Trophoblast cell (in vitro differentiated cells and primary cell): ENCODE measurements around the gene AQP6.

Experiments
- DNase-seq, 2 donors: peaks; one replicate each; pipeline ENCODE4 v3.0.0-alpha.2; 2016
- H2AFZ ChIP-seq: 2 replicates; pipeline ENCODE4 v1.6.1; 2013; ENCODE audit warnings: low read length, moderate library complexity, mild to moderate bottlenecking; ENCODE audit not compliant: insufficient read depth, poor library complexity
- H2AK5ac ChIP-seq: 2 replicates; pipeline ENCODE4 v1.6.1; 2013; ENCODE audit warnings: mild to moderate bottlenecking, low read length
- H2BK120ac ChIP-seq: 2 replicates; pipeline ENCODE4 v1.6.1; 2013; ENCODE audit warnings: low read length, mild to moderate bottlenecking, moderate library complexity; ENCODE audit not compliant: insufficient read depth, poor library complexity
- H2BK12ac ChIP-seq: 2 replicates; pipeline ENCODE4 v1.6.1; 2013; ENCODE audit warnings: mild to moderate bottlenecking, low read length, moderate library complexity
- H2BK5ac ChIP-seq: 2 replicates; pipeline ENCODE4 v1.6.1; 2013; ENCODE audit warnings: low read length, low read depth, moderate library complexity, mild to moderate bottlenecking; ENCODE audit not compliant: poor library complexity
- H3K14ac ChIP-seq: 2 replicates; pipeline ENCODE4 v1.6.1; 2013; ENCODE audit warnings: mild to moderate bottlenecking, low read length
- H3K18ac ChIP-seq: 2 replicates; pipeline ENCODE4 v1.6.1; 2013; ENCODE audit warnings: mild to moderate bottlenecking, low read length
- H3K23ac ChIP-seq: 2 replicates; pipeline ENCODE4 v1.6.1; 2013; ENCODE audit warnings: low read length
- H3K27ac ChIP-seq: 2 replicates; pipeline ENCODE4 v1.5.1; 2013; ENCODE audit warnings: low read depth, mild to moderate bottlenecking, inconsistent platforms, low read length, moderate library complexity
- H3K27me3 ChIP-seq: 2 replicates; pipeline ENCODE4 v1.6.1; 2013; ENCODE audit warnings: inconsistent platforms, mild to moderate bottlenecking, low read length, moderate library complexity; ENCODE audit not compliant: insufficient read depth
- H3K36me3 ChIP-seq, 2 experiments: 1 replicate in 1 of 2; 2 replicates in 1 of 2; pipeline ENCODE4 v1.6.1; 2013; ENCODE audit warnings: low read length in 2 of 2, mild to moderate bottlenecking in 2 of 2, moderate library complexity in 1 of 2; ENCODE audit not compliant: insufficient read depth in 2 of 2, control insufficient read depth in 1 of 2
- H3K4ac ChIP-seq: 2 replicates; pipeline ENCODE4 v1.6.1; 2013; ENCODE audit warnings: low read depth, mild to moderate bottlenecking, low read length, moderate library complexity
- H3K4me1 ChIP-seq, 2 experiments: 1 replicate in 1 of 2; 2 replicates in 1 of 2; pipeline ENCODE4 v1.6.1; 2013; ENCODE audit warnings: low read length in 2 of 2, mild to moderate bottlenecking in 2 of 2, moderate library complexity in 1 of 2; ENCODE audit not compliant: insufficient read depth in 2 of 2, control insufficient read depth in 1 of 2
- H3K4me2 ChIP-seq: 2 replicates; pipeline ENCODE4 v1.6.1; 2013; ENCODE audit warnings: inconsistent platforms, mild to moderate bottlenecking, low read length, moderate library complexity
- H3K4me3 ChIP-seq: 2 replicates; pipeline ENCODE4 v1.5.1; 2013; ENCODE audit warnings: mild to moderate bottlenecking, low read depth, low read length, inconsistent platforms
- H3K79me1 ChIP-seq: one replicate; pipeline ENCODE4 v1.6.1; 2013; ENCODE audit warnings: low read length
- H3K79me2 ChIP-seq: 2 replicates; pipeline ENCODE4 v1.6.1; 2013; ENCODE audit warnings: low read length, mild to moderate bottlenecking; ENCODE audit not compliant: control insufficient read depth, insufficient read depth, poor library complexity
- H3K9ac ChIP-seq: 2 replicates; pipeline ENCODE4 v1.6.1; 2013; ENCODE audit warnings: mild to moderate bottlenecking, low read length
- H3K9me3 ChIP-seq: 2 replicates; pipeline ENCODE4 v1.6.1; 2013; ENCODE audit warnings: low read depth, mild to moderate bottlenecking, control low read depth, inconsistent platforms, low read length; ENCODE audit not compliant: insufficient read depth
- H4K12ac ChIP-seq: 2 replicates; pipeline ENCODE4 v1.6.1; 2013; ENCODE audit warnings: low read depth, mild to moderate bottlenecking, low read length, moderate library complexity
- H4K8ac ChIP-seq: 2 replicates; pipeline ENCODE4 v1.6.1; 2013; ENCODE audit warnings: low read depth, mild to moderate bottlenecking, low read length, moderate library complexity
- H4K91ac ChIP-seq: one replicate; pipeline ENCODE4 v1.6.1; 2013; ENCODE audit warnings: low read depth, mild to moderate bottlenecking, low read length, moderate library complexity
- WGBS: extraction: QIAGEN DNeasy Blood & Tissue Kit; methylation state at CpG from one replicate; pipeline ENCODE4 v1.1.7; 2013; ENCODE audit warnings: missing lambda C conversion rate; ENCODE audit not compliant: insufficient read length, insufficient coverage; ENCODE audit errors: extremely low coverage; 5-methylcytosine and 5-hydroxymethylcytosine counted together

Gene AQP6

DNA sequence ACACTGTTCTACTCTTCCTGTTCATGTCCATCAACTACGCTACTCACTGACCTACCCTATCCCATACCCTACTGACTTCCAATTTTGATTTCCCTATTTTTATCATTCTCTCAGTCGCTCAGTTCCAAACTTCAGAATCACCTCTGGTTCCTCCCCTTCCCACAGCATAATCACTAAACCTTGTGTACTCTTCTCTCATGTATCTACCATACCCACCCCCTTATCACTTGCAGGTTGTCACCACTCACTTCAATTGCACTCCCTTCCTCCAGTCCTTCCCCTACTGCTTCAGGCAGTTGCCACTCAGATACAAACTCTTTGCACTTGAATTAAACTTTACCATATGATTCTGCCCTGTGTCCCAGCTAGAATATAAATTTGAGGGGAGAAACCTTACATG is 46.2 kb downstream of the AQP6 start:
- H4K91ac ChIP-seq, result no peak overlapping the region
- H2BK120ac ChIP-seq, result no peak overlapping the region
- no peaks in the 10 kb centered on the region for H3K9me3 ChIP-seq
- H2AK5ac ChIP-seq, result no peak overlapping the region
- no peak overlapping the region for H3K23ac ChIP-seq
- no peaks in the 10 kb centered on the region for H3K27me3 ChIP-seq
- no peak overlapping the region for H3K4me2 ChIP-seq
- no peak overlapping the region for H2BK12ac ChIP-seq
- peak overlapping the region; percentile 94 for H3K4ac ChIP-seq
- H3K9ac ChIP-seq, result no peak overlapping the region
- H4K12ac ChIP-seq, result no peak overlapping the region
- H3K14ac ChIP-seq, result no peak overlapping the region
- H3K27ac ChIP-seq, result no peak overlapping the region
- peaks cover 10 to 14% of the 10 kb centered on the region in 2 experiments for H3K36me3 ChIP-seq
- no peak for DNase-seq
- no CpG with 5 or more reads among the region's 2 CpGs for WGBS
- no peak overlapping the region for H2AFZ ChIP-seq
- H3K18ac ChIP-seq, result no peak overlapping the region
- no peak overlapping the region for H4K8ac ChIP-seq
- H3K79me1 ChIP-seq, result no peaks in the 10 kb centered on the region
- no peaks in the 10 kb centered on the region for H3K4me1 ChIP-seq
- no peak overlapping the region for H2BK5ac ChIP-seq
- peaks cover 5% of the 10 kb centered on the region for H3K79me2 ChIP-seq
- H3K4me3 ChIP-seq, result no peak overlapping the region

DNA sequence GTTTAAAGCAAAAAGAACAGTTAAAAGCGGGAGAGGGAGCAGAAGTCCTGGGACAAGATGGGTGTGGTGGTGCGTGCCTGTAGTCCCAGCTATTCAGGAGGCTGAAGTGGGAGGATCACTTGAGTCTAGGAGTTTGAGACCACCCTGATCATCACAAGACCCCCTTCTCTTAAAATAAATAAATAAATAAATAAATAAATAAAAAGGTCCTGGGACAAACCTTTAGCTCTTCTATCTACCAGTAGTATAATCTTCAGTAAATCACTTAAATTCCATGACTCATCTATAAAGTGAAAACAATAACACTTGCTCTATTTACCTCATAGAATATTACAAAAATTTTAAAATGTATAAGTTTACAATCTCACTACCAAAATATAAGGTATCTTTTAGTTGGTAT is 46.8 kb downstream of the AQP6 start:
- no peak overlapping the region for H3K4me2 ChIP-seq
- H4K12ac ChIP-seq, result no peak overlapping the region
- peaks cover 5% of the 10 kb centered on the region for H3K79me2 ChIP-seq
- no peaks in the 10 kb centered on the region for H3K4me1 ChIP-seq
- WGBS, result no CpG with 5 or more reads among the region's 2 CpGs
- no peak overlapping the region for H3K4me3 ChIP-seq
- no peak overlapping the region for H2AFZ ChIP-seq
- no peak overlapping the region for H4K91ac ChIP-seq
- no peak overlapping the region for H3K9ac ChIP-seq
- H3K23ac ChIP-seq, result no peak overlapping the region
- no peak overlapping the region for H3K27ac ChIP-seq
- no peak overlapping the region for H3K18ac ChIP-seq
- no peak overlapping the region for H2AK5ac ChIP-seq
- H3K14ac ChIP-seq, result no peak overlapping the region
- H2BK5ac ChIP-seq, result no peak overlapping the region
- no peaks in the 10 kb centered on the region for H3K27me3 ChIP-seq
- H3K36me3 ChIP-seq, result peaks cover 7 to 11% of the 10 kb centered on the region in 2 experiments
- H3K79me1 ChIP-seq, result no peaks in the 10 kb centered on the region
- H4K8ac ChIP-seq, result no peak overlapping the region
- H2BK120ac ChIP-seq, result no peak overlapping the region
- no peaks in the 10 kb centered on the region for H3K9me3 ChIP-seq
- H3K4ac ChIP-seq, result peak overlapping the region; percentile 94
- DNase-seq, result no peak
- H2BK12ac ChIP-seq, result no peak overlapping the region

DNA sequence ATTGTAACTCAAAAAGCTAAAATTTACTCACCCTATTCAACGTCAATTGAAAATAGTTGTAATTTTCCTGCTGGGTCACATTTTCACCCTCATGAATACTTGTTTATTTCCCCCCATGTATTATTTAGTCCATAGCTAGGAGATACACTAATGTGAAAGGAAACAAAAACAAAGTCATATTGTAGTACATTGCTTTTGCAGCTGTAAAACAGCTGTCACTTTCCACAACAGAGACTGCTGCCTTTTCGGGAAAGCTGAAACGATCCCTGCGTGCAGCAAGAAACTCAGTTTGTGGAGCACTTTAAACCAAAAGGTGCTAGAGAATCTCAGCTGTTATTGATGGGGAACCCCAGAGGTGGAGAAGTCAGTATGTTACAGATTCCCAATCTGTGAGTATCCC is 48.3 kb downstream of the AQP6 start:
- no peak overlapping the region for H2BK12ac ChIP-seq

DNA sequence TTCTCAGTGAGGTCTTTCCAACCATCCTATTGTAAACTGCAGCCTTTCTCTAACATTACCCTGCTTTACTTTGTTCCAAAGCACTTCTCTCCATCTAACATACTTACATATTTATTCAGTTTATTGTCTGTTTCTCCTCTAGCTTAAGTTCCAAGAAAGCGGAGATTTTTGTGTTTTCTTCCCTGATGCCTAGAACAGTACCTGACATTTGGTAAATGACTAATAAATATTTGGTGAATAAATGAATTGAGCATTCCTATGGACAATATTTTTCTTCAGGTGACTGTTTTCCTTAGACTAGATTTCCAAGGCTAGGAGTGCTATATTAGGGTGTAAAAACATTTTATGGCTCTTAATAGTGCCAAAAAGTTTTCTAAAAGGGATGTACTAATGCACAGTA is 50.2 kb downstream of the AQP6 start:
- WGBS, result no CpG with 5 or more reads among the region's 1 CpG

More for the DNA sequence above, 48.3 kb downstream of the AQP6 start:
- Histone ChIP-seq H4K8ac (no peak overlapping the region), H2AK5ac (no peak overlapping the region), H3K18ac (no peak overlapping the region), H3K27ac (no peak overlapping the region), H2BK120ac (no peak overlapping the region), H2BK5ac (no peak overlapping the region), H2AFZ (no peak overlapping the region), H3K4me2 (no peak overlapping the region), H4K12ac (no peak overlapping the region), H3K79me1 (peaks cover 4% of the 10 kb centered on the region), H3K79me2 (peaks cover 10% of the 10 kb centered on the region), H3K4ac (peak overlapping the region; percentile 3), H3K36me3 (peaks cover 0 to 2% of the 10 kb centered on the region in 2 experiments), H3K14ac (no peak overlapping the region), H3K4me1 (peaks cover 0 to 2% of the 10 kb centered on the region in 2 experiments), H3K23ac (no peak overlapping the region), H3K9me3 (no peaks in the 10 kb centered on the region), H4K91ac (no peak overlapping the region), H3K27me3 (no peaks in the 10 kb centered on the region), H3K9ac (no peak overlapping the region), H3K4me3 (no peak overlapping the region)
- no peak for DNase-seq
- no CpG with 5 or more reads among the region's 4 CpGs for WGBS

More for the DNA sequence above, 50.2 kb downstream of the AQP6 start:
- peaks cover 10% of the 10 kb centered on the region for H3K79me2 ChIP-seq
- no peak overlapping the region for H3K27ac ChIP-seq
- H4K12ac ChIP-seq, result no peak overlapping the region
- no peak overlapping the region for H3K9ac ChIP-seq
- DNase-seq, result no peak
- no peak overlapping the region for H4K8ac ChIP-seq
- peaks cover 4% of the 10 kb centered on the region for H3K79me1 ChIP-seq
- no peak overlapping the region for H2BK120ac ChIP-seq
- H3K9me3 ChIP-seq, result no peaks in the 10 kb centered on the region
- H2BK12ac ChIP-seq, result no peak overlapping the region
- H3K27me3 ChIP-seq, result no peaks in the 10 kb centered on the region
- H3K36me3 ChIP-seq, result peaks cover 0 to 2% of the 10 kb centered on the region in 2 experiments
- H3K4ac ChIP-seq, result no peak overlapping the region
- H3K4me1 ChIP-seq, result peaks cover 0 to 2% of the 10 kb centered on the region in 2 experiments
- no peak overlapping the region for H4K91ac ChIP-seq
- H2AK5ac ChIP-seq, result no peak overlapping the region
- H3K4me3 ChIP-seq, result no peak overlapping the region
- no peak overlapping the region for H2AFZ ChIP-seq
- H3K4me2 ChIP-seq, result no peak overlapping the region
- H3K23ac ChIP-seq, result no peak overlapping the region
- no peak overlapping the region for H3K14ac ChIP-seq
- H2BK5ac ChIP-seq, result no peak overlapping the region
- no peak overlapping the region for H3K18ac ChIP-seq
